ENCODE data around the gene NOS1AP.
"Not testable (repeated sequence)": the region's sequence is repeated elsewhere in the genome, so short reads cannot be mapped to it uniquely, and the experiment has no call there.

The NOS1AP gene

GRCh38 chr1:162046921-162047320 is 22.6 kb upstream of the NOS1AP start:
- no peak for TF ChIP-seq CTCF (IDR thresholded peaks at IDR 0.05; ENCODE audit: control extremely low read depth, extremely low read depth, low read depth, missing control alignments)
- POLR2A ChIA-PET = no interaction called here
- no peak for DNase-seq (ENCODE audit: extremely low spot score)
- CTCF ChIA-PET = interaction anchor here (7.4 kb wide), 1 partner anchor 11 kb away, joined by 53 read pairs; no protein-coding TSS in a partner anchor

GRCh38 chr1:162053949-162054348 is 15.5 kb upstream of the NOS1AP start:
- CTCF ChIA-PET = interaction anchor here (1.8 to 7.4 kb wide), 4 partner anchors 10 to 336 kb away, joined by 7 to 53 read pairs (median 17); no protein-coding TSS in a partner anchor

GRCh38 chr1:162055062-162055461 is 14.4 kb upstream of the NOS1AP start:
- POLR2A ChIA-PET = no interaction called here
- TF ChIP-seq CTCF (IDR thresholded peaks at IDR 0.05; ENCODE audit: control extremely low read depth, extremely low read depth, low read depth, missing control alignments) = no peak
- CTCF ChIA-PET = interaction anchor here (1.9 to 3.5 kb wide), 3 partner anchors 9 to 335 kb away, joined by 8 to 26 read pairs (median 9); no protein-coding TSS in a partner anchor
- DNase-seq (ENCODE audit: extremely low spot score) = no peak

More at GRCh38 chr1:162053949-162054348, 15.5 kb upstream of the NOS1AP start:
- DNase-seq (ENCODE audit: extremely low spot score); POLR2A ChIA-PET: not testable (repeated sequence)

GRCh38 chr1:162056043-162056442 is 13.4 kb upstream of the NOS1AP start:
- peak; percentile 62 for DNase-seq (ENCODE audit: extremely low spot score)
- ChIA-PET CTCF (interaction anchor here (0.7 to 3.5 kb wide), 30 partner anchors 8 to 1119 kb away, joined by 3 to 28 read pairs (median 4); partner anchors contain the start of gene NOS1AP), POLR2A (no interaction called here)
- TF ChIP-seq CTCF (IDR thresholded peaks at IDR 0.05; ENCODE audit: control extremely low read depth, extremely low read depth, low read depth, missing control alignments) = peak; percentile 78

- TF ChIP-seq CTCF (IDR thresholded peaks at IDR 0.05; ENCODE audit: control extremely low read depth, extremely low read depth, low read depth, missing control alignments) = no peak
- DNase-seq (ENCODE audit: extremely low spot score) = no peak
- ChIA-PET CTCF (interaction anchor here (0.7 to 3.5 kb wide), 30 partner anchors 7 to 1118 kb away, joined by 3 to 28 read pairs (median 4); partner anchors contain the start of gene NOS1AP), POLR2A (no interaction called here)
Measured at GRCh38 chr1:162056579-162056978, 12.9 kb upstream of the NOS1AP start.

GRCh38 chr1:162059721-162060120 is 9.8 kb upstream of the NOS1AP start:
- no peak for TF ChIP-seq CTCF (IDR thresholded peaks at IDR 0.05; ENCODE audit: control extremely low read depth, extremely low read depth, low read depth, missing control alignments)
- no peak for DNase-seq (ENCODE audit: extremely low spot score)
- POLR2A ChIA-PET = no interaction called here
- CTCF ChIA-PET = no interaction called here

GRCh38 chr1:162060314-162060713 is 9.2 kb upstream of the NOS1AP start:
- POLR2A ChIA-PET = no interaction called here

More at GRCh38 chr1:162060314-162060713, 9.2 kb upstream of the NOS1AP start:
- no peak for TF ChIP-seq CTCF (IDR thresholded peaks at IDR 0.05; ENCODE audit: control extremely low read depth, extremely low read depth, low read depth, missing control alignments)
- CTCF ChIA-PET = no interaction called here
- no peak for DNase-seq (ENCODE audit: extremely low spot score)
